Liver (tissue), 3 donors: ENCODE measurements around the gene DOK6.

Experiments used
- ATF3 ChIP-seq: IDR thresholded peaks from 2 replicates; pipeline ENCODE4 v1.6.1; 2016; ENCODE audit warnings: antibody characterized with exemption
- CTCF ChIP-seq: fragments of 150-350 bp; IDR thresholded peaks from 2 replicates; pipeline ENCODE4 v1.5.1; 2017; ENCODE audit warnings: improper control_type of control experiment, low read depth, low read length; ENCODE audit not compliant: missing input control
- GABPA ChIP-seq, 2 donors: IDR thresholded peaks in 1 of 2; conservative IDR thresholded peaks in 1 of 2; 2 replicates each; pipeline ENCODE4 v1.6.1; 2016; ENCODE audit warnings: antibody characterized with exemption in 2 of 2, mild to moderate bottlenecking in 1 of 2, moderate library complexity in 1 of 2
- JUND ChIP-seq, 2 donors: IDR thresholded peaks; 2 replicates each; pipeline ENCODE4 v1.6.1; 2016; ENCODE audit warnings: antibody characterized with exemption in 2 of 2
- MAX ChIP-seq: IDR thresholded peaks from 2 replicates; pipeline ENCODE4 v1.6.1; 2016; ENCODE audit warnings: antibody characterized with exemption
- NR2F2 ChIP-seq: IDR thresholded peaks from 2 replicates; pipeline ENCODE4 v1.6.1; 2016; ENCODE audit warnings: antibody characterized with exemption
- RAD21 ChIP-seq, 2 donors: IDR thresholded peaks; 2 replicates each; pipeline ENCODE4 v1.6.1; 2016; ENCODE audit warnings: antibody characterized with exemption in 2 of 2, mild to moderate bottlenecking in 2 of 2
- REST ChIP-seq: IDR thresholded peaks from 2 replicates; pipeline ENCODE4 v1.6.1; 2016; ENCODE audit warnings: antibody characterized with exemption, mild to moderate bottlenecking
- SP1 ChIP-seq: IDR thresholded peaks from 2 replicates; pipeline ENCODE4 v1.6.1; 2018; ENCODE audit warnings: antibody characterized with exemption, mild to moderate bottlenecking
- TAF1 ChIP-seq: conservative IDR thresholded peaks from 2 replicates; pipeline ENCODE4 v1.6.1; 2016; ENCODE audit warnings: antibody characterized with exemption, mild to moderate bottlenecking
- YY1 ChIP-seq: IDR thresholded peaks from 2 replicates; pipeline ENCODE4 v1.6.1; 2016; ENCODE audit warnings: antibody characterized with exemption, mild to moderate bottlenecking
- donor health status: healthy.
- donor health status: healthy.

- no peak for TF ChIP-seq CTCF
- no peak for TF ChIP-seq RAD21 (IDR thresholded peaks at IDR 0.05)
- no peak for TF ChIP-seq TAF1
- no peak for TF ChIP-seq NR2F2
- no peak for TF ChIP-seq SP1
- TF ChIP-seq REST: no peak
- no peak for TF ChIP-seq YY1
- TF ChIP-seq ATF3: no peak
- TF ChIP-seq JUND (IDR thresholded peaks at IDR 0.05): no peak
- TF ChIP-seq GABPA (IDR thresholded peaks at IDR 0.05 in 1 of 2, conservative IDR thresholded peaks at IDR 0.05 in 1 of 2): no peak
- no peak for TF ChIP-seq MAX
These were observed 284.1 kb downstream of the DOK6 start for GRCh38 chr18:69684789-69685188.
